H9 (cell line): ENCODE measurements around the gene ATXN10. TPM values are rescaled to one million over a fixed set of nuclear protein-coding genes. Genes with fewer than 3 reads are reported as not detected.

Experiments
- DNase-seq: peaks from one replicate; pipeline ENCODE4 v3.0.0-alpha.2; 2017
- H2AFZ ChIP-seq: one replicate; pipeline ENCODE4 v1.6.1; 2013; ENCODE audit warnings: mild to moderate bottlenecking, low read length, control low read depth, moderate library complexity
- H2AK5ac ChIP-seq: 2 replicates; pipeline ENCODE4 v1.6.1; 2013; ENCODE audit warnings: low read length, control low read depth, mixed read lengths; ENCODE audit not compliant: insufficient read length
- H2BK120ac ChIP-seq: one replicate; pipeline ENCODE4 v1.6.1; 2013; ENCODE audit warnings: low read depth, mild to moderate bottlenecking, low read length, control low read depth, inconsistent platforms; ENCODE audit not compliant: poor library complexity, severe bottlenecking
- H2BK12ac ChIP-seq: 2 replicates; pipeline ENCODE4 v1.6.1; 2013; ENCODE audit warnings: low read length, control low read depth, mixed read lengths, low read depth; ENCODE audit not compliant: insufficient read length
- H2BK15ac ChIP-seq: 2 replicates; pipeline ENCODE4 v1.6.1; 2013; ENCODE audit warnings: low read depth, low read length, control low read depth
- H2BK20ac ChIP-seq: one replicate; pipeline ENCODE4 v1.6.1; 2013; ENCODE audit warnings: low read depth, mild to moderate bottlenecking, low read length, control low read depth, inconsistent platforms; ENCODE audit not compliant: poor library complexity, severe bottlenecking
- H2BK5ac ChIP-seq: 2 replicates; pipeline ENCODE4 v1.6.1; 2013; ENCODE audit warnings: low read length, control low read depth, mixed read lengths; ENCODE audit not compliant: insufficient read length
- H3K14ac ChIP-seq: 2 replicates; pipeline ENCODE4 v1.6.1; 2013; ENCODE audit warnings: low read length, control low read depth; ENCODE audit not compliant: insufficient read depth
- H3K18ac ChIP-seq: 2 replicates; pipeline ENCODE4 v1.6.1; 2013; ENCODE audit warnings: low read depth, mild to moderate bottlenecking, mixed read lengths, low read length, control low read depth; ENCODE audit not compliant: insufficient read length
- H3K23ac ChIP-seq: 2 replicates; pipeline ENCODE4 v1.6.1; 2013; ENCODE audit warnings: low read length, control low read depth, mixed read lengths, low read depth; ENCODE audit not compliant: insufficient read length
- H3K23me2 ChIP-seq: 2 replicates; pipeline ENCODE4 v1.6.1; 2013; ENCODE audit warnings: low read depth, mild to moderate bottlenecking, mixed read lengths, low read length, control low read depth; ENCODE audit not compliant: insufficient read length, poor library complexity, severe bottlenecking
- H3K27ac ChIP-seq: 2 replicates; pipeline ENCODE4 v1.5.1; 2013; ENCODE audit warnings: low read length, control low read depth, mixed read lengths, low read depth; ENCODE audit not compliant: insufficient read length
- H3K27me3 ChIP-seq: 2 replicates; pipeline ENCODE4 v1.6.1; 2013; ENCODE audit warnings: low read length, control low read depth, inconsistent platforms; ENCODE audit not compliant: insufficient read depth
- H3K4ac ChIP-seq: 2 replicates; pipeline ENCODE4 v1.6.1; 2013; ENCODE audit warnings: low read depth, mild to moderate bottlenecking, control low read depth, inconsistent platforms, low read length, moderate library complexity
- H3K4me1 ChIP-seq: 2 replicates; pipeline ENCODE4 v1.6.1; 2013; ENCODE audit warnings: low read length, control low read depth, inconsistent platforms; ENCODE audit not compliant: insufficient read depth
- H3K4me2 ChIP-seq: 2 replicates; pipeline ENCODE4 v1.6.1; 2013; ENCODE audit warnings: low read length, control low read depth, mixed read lengths; ENCODE audit not compliant: insufficient read length, insufficient read depth
- H3K56ac ChIP-seq: 2 replicates; pipeline ENCODE4 v1.6.1; 2013; ENCODE audit warnings: low read depth, mild to moderate bottlenecking, mixed read lengths, low read length, control low read depth; ENCODE audit not compliant: insufficient read length
- H3K79me1 ChIP-seq: 2 replicates; pipeline ENCODE4 v1.6.1; 2013; ENCODE audit warnings: low read depth, mild to moderate bottlenecking, moderate library complexity, low read length, control low read depth, inconsistent platforms; ENCODE audit not compliant: insufficient read depth, poor library complexity, severe bottlenecking
- H3K79me2 ChIP-seq: 2 replicates; pipeline ENCODE4 v1.6.1; 2013; ENCODE audit warnings: low read length, control low read depth, inconsistent platforms; ENCODE audit not compliant: insufficient read depth
- H3K9ac ChIP-seq: 2 replicates; pipeline ENCODE4 v1.6.1; 2013; ENCODE audit warnings: low read length, control low read depth, mixed read lengths; ENCODE audit not compliant: insufficient read length; ENCODE audit errors: extremely low read depth
- H3K9me3 ChIP-seq: one replicate; pipeline ENCODE4 v1.6.1; 2013; ENCODE audit warnings: low read depth, low read length, inconsistent platforms; ENCODE audit not compliant: control insufficient read depth
- H3T11ph ChIP-seq: one replicate; pipeline ENCODE4 v1.6.1; 2013; ENCODE audit warnings: mild to moderate bottlenecking, low read length, control low read depth, inconsistent platforms
- H4K20me1 ChIP-seq: one replicate; pipeline ENCODE4 v1.6.1; 2013; ENCODE audit not compliant: control insufficient read depth, insufficient read length, insufficient read depth
- H4K5ac ChIP-seq: 2 replicates; pipeline ENCODE4 v1.6.1; 2013; ENCODE audit warnings: low read depth, mild to moderate bottlenecking, mixed read lengths, low read length, control low read depth; ENCODE audit not compliant: insufficient read length
- H4K8ac ChIP-seq: replicated peaks from 2 replicates; pipeline ENCODE4 v1.6.1; 2013; ENCODE audit warnings: low read length, control low read depth, mixed read lengths, low read depth; ENCODE audit not compliant: insufficient read length
- H4K91ac ChIP-seq: 2 replicates; pipeline ENCODE4 v1.6.1; 2013; ENCODE audit warnings: low read depth, mild to moderate bottlenecking, moderate library complexity, mixed read lengths, low read length, control low read depth; ENCODE audit not compliant: insufficient read length
- H3K27ac Mint-ChIP-seq, 3 experiments: 2 replicates in 2 of 3; 3 replicates in 1 of 3; pipeline ENCODE4 v1.8.0; 2020 to 2021; ENCODE audit warnings: mixed read lengths in 3 of 3, mild to moderate bottlenecking in 1 of 3, moderate library complexity in 1 of 3
- H3K27me3 Mint-ChIP-seq: 2 replicates; pipeline ENCODE4 v1.8.0; 2021; ENCODE audit warnings: low read depth, mild to moderate bottlenecking, moderate library complexity, mixed read lengths
- H3K36me3 Mint-ChIP-seq, 3 experiments: 2 replicates in 2 of 3; 3 replicates in 1 of 3; pipeline ENCODE4 v1.8.0; 2020 to 2021; ENCODE audit warnings: low read depth in 3 of 3, mixed read lengths in 3 of 3; ENCODE audit not compliant: insufficient read depth in 1 of 3
- H3K4me1 Mint-ChIP-seq, 2 experiments: 2 replicates each; pipeline ENCODE4 v1.8.0; 2020; ENCODE audit warnings: mixed read lengths in 2 of 2
- H3K4me3 Mint-ChIP-seq, 2 experiments: 2 replicates in 1 of 2; 3 replicates in 1 of 2; pipeline ENCODE4 v1.8.0; 2020 to 2021; ENCODE audit warnings: mild to moderate bottlenecking in 2 of 2, mixed read lengths in 2 of 2, moderate library complexity in 1 of 2
- H3K9me3 Mint-ChIP-seq, 2 experiments: 2 replicates in 1 of 2; 3 replicates in 1 of 2; pipeline ENCODE4 v1.8.0; 2020; ENCODE audit warnings: mild to moderate bottlenecking in 2 of 2, mixed read lengths in 2 of 2, moderate library complexity in 1 of 2
- WGBS: extraction: QIAGEN DNeasy Blood & Tissue Kit; methylation state at CpG from one replicate; pipeline ENCODE4 v1.1.7; 2013; ENCODE audit warnings: missing lambda C conversion rate, low lambda C conversion rate, mixed read lengths; ENCODE audit not compliant: insufficient read length; ENCODE audit errors: extremely low coverage; 5-methylcytosine and 5-hydroxymethylcytosine counted together
- total RNA-seq: library from RNA; stranded (reverse); gene quantifications from 2 replicates; pipeline ENCODE4 v1.2.1, GENCODE V29; 2021
- TF ChIP-seq, protein P1 (sequence below): fragments of 200-600 bp; sonication (generic); conservative IDR thresholded peaks from 3 replicates; pipeline ENCODE4 v1.8.0; 2021; ENCODE audit warnings: antibody characterized with exemption, mild to moderate bottlenecking

ATXN10 gene
- total RNA-seq, 1 experiment from 2014 or later = 210 TPM

DNA sequence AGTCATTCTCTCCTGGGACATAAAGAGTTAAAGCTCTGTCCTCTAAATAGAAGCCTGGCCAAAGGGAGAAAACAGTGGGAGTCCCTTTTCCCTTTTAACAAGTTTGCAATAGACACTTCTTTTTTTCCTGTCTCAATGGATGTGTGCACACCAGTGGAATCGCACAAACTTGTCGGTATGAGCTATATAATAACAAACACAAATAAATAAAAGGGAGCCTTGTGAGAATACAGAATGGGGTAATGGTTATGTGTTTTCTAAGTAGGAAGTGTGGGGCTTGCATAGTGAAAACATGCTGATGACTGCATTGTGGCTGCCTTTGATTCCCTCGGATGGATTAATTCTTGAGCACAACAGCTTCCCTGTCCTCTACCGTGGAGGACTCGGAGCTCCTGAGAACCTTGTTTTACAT, 173.4 kb downstream of the ATXN10 start:
- peak overlapping the region; percentile 27 for H3K4me2 ChIP-seq
- H3T11ph ChIP-seq = no peak overlapping the region
- H3K56ac ChIP-seq = no peak overlapping the region
- H4K20me1 ChIP-seq = no peaks in the 10 kb centered on the region
- no peak overlapping the region for H3K27ac ChIP-seq
- H3K27me3 ChIP-seq = no peaks in the 10 kb centered on the region
- H3K27me3 Mint-ChIP-seq = no peaks in the 10 kb centered on the region
- no peaks in the 10 kb centered on the region for H3K9me3 ChIP-seq
- no peak overlapping the region for H3K18ac ChIP-seq
- no peak overlapping the region for H2BK20ac ChIP-seq
- peaks cover 8 to 15% (median 13%) of the 10 kb centered on the region in 3 experiments for H3K36me3 Mint-ChIP-seq
- no peak overlapping the region for H2BK12ac ChIP-seq
- no CpG with 5 or more reads among the region's 5 CpGs for WGBS
- no peak overlapping the region for H2BK5ac ChIP-seq
- TF ChIP-seq, protein P1, sequence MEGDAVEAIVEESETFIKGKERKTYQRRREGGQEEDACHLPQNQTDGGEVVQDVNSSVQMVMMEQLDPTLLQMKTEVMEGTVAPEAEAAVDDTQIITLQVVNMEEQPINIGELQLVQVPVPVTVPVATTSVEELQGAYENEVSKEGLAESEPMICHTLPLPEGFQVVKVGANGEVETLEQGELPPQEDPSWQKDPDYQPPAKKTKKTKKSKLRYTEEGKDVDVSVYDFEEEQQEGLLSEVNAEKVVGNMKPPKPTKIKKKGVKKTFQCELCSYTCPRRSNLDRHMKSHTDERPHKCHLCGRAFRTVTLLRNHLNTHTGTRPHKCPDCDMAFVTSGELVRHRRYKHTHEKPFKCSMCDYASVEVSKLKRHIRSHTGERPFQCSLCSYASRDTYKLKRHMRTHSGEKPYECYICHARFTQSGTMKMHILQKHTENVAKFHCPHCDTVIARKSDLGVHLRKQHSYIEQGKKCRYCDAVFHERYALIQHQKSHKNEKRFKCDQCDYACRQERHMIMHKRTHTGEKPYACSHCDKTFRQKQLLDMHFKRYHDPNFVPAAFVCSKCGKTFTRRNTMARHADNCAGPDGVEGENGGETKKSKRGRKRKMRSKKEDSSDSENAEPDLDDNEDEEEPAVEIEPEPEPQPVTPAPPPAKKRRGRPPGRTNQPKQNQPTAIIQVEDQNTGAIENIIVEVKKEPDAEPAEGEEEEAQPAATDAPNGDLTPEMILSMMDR = no peak
- no peaks in the 10 kb centered on the region for H3K9me3 Mint-ChIP-seq
- no peak overlapping the region for H2BK15ac ChIP-seq
- no peak overlapping the region for H2AK5ac ChIP-seq
- peak overlapping the region; percentile 18 to 71; a peak in 4 of 5 replicates for H3K4me3 Mint-ChIP-seq
- peaks cover 49 to 53% of the 10 kb centered on the region in 2 experiments for H3K4me1 Mint-ChIP-seq
- no peak overlapping the region for H3K14ac ChIP-seq
- no peak overlapping the region for H3K4ac ChIP-seq
- no peaks in the 10 kb centered on the region for H3K79me2 ChIP-seq
- no peaks in the 10 kb centered on the region for H3K79me1 ChIP-seq
- no peak for DNase-seq
- H2BK120ac ChIP-seq = no peak overlapping the region
- peak overlapping the region in 2 of 3 experiments; percentile 57 to 92; a peak in 6 of 7 replicates for H3K27ac Mint-ChIP-seq
- no peak overlapping the region for H3K23ac ChIP-seq
- H4K5ac ChIP-seq = no peak overlapping the region
- H2AFZ ChIP-seq = no peak overlapping the region
- no peak overlapping the region for H4K8ac ChIP-seq
- H3K4me1 ChIP-seq = peaks cover 2% of the 10 kb centered on the region; the same call in 1 of the 2 replicates
- H4K91ac ChIP-seq = no peak overlapping the region
- no peak overlapping the region for H3K9ac ChIP-seq
- H3K23me2 ChIP-seq = no peaks in the 10 kb centered on the region
